Measurements from ENCODE around the gene KRT16.

The KRT16 gene

DNA sequence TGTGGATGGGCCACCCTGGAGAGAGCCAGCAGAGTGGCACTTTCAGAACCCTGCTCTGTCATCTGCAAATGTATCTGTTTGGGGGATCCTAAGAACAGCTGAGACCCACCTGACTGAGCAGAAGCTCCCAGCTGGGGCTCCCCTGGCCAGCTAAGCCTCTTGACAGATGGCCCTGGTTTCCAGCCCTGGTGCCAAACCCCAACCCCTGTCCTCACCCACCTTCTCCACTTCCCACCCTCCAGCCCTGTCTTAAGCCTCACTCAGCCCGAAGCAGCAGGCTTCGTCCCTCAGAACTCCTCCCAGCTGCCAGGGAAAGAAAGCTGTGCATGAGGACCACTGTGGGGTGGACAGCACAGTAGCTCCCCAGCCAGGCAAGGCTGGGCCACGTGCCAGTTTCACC, 37.2 kb downstream of the KRT16 start:
- ChIA-PET POLR2A (ENCODE audit: low non-redundant PET) (no interaction called here), CTCF (interaction anchor here (0.7 to 2.6 kb wide), 3 partner anchors 13 to 73 kb away, joined by 4 to 12 read pairs (median 10); no protein-coding TSS in a partner anchor)
- no peak overlapping the region for H3K27ac ChIP-seq
- TF ChIP-seq, protein P1, sequence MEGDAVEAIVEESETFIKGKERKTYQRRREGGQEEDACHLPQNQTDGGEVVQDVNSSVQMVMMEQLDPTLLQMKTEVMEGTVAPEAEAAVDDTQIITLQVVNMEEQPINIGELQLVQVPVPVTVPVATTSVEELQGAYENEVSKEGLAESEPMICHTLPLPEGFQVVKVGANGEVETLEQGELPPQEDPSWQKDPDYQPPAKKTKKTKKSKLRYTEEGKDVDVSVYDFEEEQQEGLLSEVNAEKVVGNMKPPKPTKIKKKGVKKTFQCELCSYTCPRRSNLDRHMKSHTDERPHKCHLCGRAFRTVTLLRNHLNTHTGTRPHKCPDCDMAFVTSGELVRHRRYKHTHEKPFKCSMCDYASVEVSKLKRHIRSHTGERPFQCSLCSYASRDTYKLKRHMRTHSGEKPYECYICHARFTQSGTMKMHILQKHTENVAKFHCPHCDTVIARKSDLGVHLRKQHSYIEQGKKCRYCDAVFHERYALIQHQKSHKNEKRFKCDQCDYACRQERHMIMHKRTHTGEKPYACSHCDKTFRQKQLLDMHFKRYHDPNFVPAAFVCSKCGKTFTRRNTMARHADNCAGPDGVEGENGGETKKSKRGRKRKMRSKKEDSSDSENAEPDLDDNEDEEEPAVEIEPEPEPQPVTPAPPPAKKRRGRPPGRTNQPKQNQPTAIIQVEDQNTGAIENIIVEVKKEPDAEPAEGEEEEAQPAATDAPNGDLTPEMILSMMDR (conservative IDR thresholded peaks at IDR 0.05; ENCODE audit: low read depth), result no peak
- no peak for DNase-seq (ENCODE audit: low spot score)

DNA sequence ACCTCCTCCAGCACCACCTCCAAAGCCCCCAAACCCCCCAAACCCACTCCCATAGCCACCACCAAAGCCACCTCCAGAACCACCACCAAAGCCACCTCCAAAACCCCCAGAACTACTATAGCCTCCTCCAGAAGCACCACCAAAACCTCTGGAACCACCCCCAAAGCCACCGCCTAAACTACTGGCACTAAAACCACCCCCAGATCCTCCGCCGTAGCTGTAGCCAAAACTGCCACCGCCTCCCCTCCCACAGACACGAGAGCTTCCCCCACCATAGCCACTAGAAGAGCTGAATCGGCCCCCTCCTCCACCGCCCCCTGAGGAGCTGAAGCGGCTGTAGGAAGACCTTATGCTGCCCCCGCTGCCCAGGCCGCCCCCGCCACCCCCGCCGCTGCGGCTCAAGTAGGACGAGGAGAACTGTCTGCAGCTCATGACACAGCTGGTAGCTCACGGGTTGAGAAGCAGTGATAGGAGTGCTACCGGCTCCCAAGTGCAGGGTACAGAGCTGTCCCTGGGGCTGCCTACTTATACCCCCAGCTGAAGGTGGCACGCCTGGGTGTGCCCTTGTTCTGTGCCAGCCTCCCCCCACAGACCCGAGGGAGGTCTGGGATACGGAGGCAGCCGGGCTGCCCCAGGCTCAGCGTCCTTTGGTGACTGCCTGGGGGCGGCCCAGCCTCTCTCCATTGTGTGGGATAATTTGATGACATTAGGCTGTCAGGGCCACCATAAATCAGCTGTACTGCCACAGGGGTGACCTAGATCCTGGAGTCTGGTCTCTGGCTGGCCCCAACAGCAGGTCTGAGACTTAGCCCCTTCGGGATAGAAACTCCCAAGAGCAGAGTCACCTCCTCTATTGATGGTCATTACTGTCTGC, 40.8 kb downstream of the KRT16 start, which contains the start of gene KRT9:
TSS of gene KRT9 (minus strand) at position 499 of the 874 bp plus-strand sequence. CDS start at position 432, 67 bp downstream.
- ChIA-PET POLR2A (ENCODE audit: low non-redundant PET) (no interaction called here), CTCF (interaction anchor here (0.6 to 1.4 kb wide), 3 partner anchors 22 to 779 kb away, joined by 3 to 4 read pairs (median 4); no protein-coding TSS in a partner anchor)
- TF ChIP-seq, protein P1 (conservative IDR thresholded peaks at IDR 0.05; ENCODE audit: low read depth), result no peak
- no peak within 1 kb of the TSS for H3K27ac ChIP-seq
- no peak for DNase-seq (ENCODE audit: low spot score)

DNA sequence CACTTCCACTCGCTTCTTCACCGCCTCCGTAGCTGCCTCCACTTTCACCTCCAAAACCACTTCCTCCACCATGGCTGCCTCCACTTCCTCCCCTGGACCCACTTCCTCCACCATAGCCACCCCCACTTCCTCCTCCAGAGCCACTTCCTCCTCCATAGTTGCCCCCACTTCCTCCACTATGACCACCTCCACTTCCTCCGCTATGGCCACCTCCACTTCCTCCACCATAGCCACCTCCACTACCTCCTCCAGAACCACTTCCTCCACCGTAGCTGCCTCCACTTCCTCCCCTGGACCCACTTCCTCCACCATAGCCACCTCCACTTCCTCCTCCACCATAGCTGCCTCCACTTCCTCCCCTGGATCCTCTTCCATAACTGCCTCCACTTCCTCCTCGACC, 45.2 kb downstream of the KRT16 start:
- CTCF ChIA-PET, result interaction anchor here (0.7 kb wide), 1 partner anchor 159 kb away, joined by 3 read pairs; no protein-coding TSS in a partner anchor
- TF ChIP-seq, protein P1 (conservative IDR thresholded peaks at IDR 0.05; ENCODE audit: low read depth), result no peak
- DNase-seq (ENCODE audit: low spot score), result no peak
- POLR2A ChIA-PET (ENCODE audit: low non-redundant PET), result no interaction called here
- H3K27ac ChIP-seq, result no peak overlapping the region

DNA sequence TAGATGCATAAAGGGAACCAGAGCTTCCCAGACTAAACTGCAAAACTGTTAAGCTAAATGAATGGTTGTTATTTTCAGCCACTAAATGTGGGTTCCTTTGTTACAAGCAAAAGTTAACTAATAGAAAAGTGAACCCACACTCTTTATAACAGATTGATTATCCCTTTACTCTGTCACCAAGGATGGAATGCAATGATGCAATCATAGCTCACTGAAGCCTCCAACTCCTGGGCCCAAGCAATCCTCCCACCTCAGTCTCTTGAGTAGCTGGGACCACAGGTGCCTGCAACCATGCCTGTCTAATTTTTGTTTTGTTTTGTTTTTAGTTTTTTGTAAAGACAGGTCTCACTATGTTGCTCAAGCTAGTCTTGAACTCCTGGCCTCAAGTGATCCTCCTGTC, 47.2 kb downstream of the KRT16 start:
- DNase-seq (ENCODE audit: low spot score), result no peak
- POLR2A ChIA-PET (ENCODE audit: low non-redundant PET), result no interaction called here
- TF ChIP-seq, protein P1 (conservative IDR thresholded peaks at IDR 0.05; ENCODE audit: low read depth), result no peak
- CTCF ChIA-PET, result interaction anchor here (0.6 to 0.7 kb wide), 2 partner anchors 9 to 17 kb away, joined by 3 read pairs; no protein-coding TSS in a partner anchor
- no peak overlapping the region for H3K27ac ChIP-seq

DNA sequence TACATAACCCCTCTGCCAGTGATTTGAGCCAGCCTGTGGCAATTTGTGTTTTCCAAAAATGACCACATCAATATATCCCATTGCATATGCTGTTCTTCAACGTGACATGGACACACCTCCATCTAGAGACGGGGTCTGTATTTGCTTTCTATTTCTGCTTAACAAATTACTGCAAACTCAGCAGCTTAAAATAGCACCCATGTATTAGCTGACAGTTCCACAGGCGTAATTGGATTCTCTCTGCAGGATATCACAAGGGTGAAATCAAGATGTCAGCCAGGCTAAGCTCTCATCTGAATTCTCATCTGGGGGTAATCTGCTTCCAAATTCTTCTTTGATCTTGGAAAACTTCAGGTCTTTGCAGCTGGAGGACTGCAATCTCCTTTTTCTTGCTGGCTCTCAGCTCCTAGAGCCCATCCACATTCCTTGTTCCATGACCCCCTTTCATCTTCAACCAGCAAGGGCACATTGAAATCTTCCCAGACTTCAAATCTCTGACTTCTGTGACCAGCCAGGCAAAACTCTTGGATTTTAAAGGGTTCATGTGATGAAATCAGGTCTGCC, 48.9 kb downstream of the KRT16 start:
- ChIA-PET POLR2A (ENCODE audit: low non-redundant PET) (no interaction called here), CTCF (interaction anchor here (1.3 kb wide), 1 partner anchor 15 kb away, joined by 5 read pairs; no protein-coding TSS in a partner anchor)
- no peak overlapping the region for H3K27ac ChIP-seq
- TF ChIP-seq, protein P1 (conservative IDR thresholded peaks at IDR 0.05; ENCODE audit: low read depth), result no peak
- no peak for DNase-seq (ENCODE audit: low spot score)

DNA sequence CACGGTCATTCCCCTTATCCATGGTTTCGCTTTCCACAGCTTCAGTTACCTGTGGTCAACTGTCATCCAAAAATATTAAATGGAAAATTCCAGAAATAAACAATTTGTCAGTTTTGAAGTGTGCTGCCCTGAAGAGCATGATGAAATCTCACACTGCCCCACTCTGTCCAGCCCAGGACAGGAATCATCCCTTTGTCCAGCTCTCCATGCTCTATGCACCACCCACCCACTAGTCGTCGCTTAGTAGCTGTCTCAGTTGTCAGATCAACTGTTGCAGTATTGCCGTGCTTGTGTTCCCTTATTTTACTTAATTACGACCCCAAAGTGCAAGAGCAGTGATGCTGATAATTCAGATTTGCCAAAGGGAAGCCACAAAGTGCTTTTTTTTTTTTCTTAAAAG, 51.0 kb downstream of the KRT16 start:
- H3K27ac ChIP-seq, result no peak overlapping the region
- ChIA-PET POLR2A (ENCODE audit: low non-redundant PET) (no interaction called here), CTCF (no interaction called here)
- DNase-seq (ENCODE audit: low spot score), result no peak
- TF ChIP-seq, protein P1 (conservative IDR thresholded peaks at IDR 0.05; ENCODE audit: low read depth), result no peak

All from RWPE1 (cell line).